T-helper 2 cell treated with Interferon-gamma antibody and Interleukin-4, amounts not matched to agents 100 ng/mL and 5 ng/mL, for 36 hours (primary cell): ENCODE data around the gene TCF12. TPM values are rescaled to one million over a fixed set of nuclear protein-coding genes. Genes with fewer than 3 reads are reported as not detected.

Experiments used
- intact Hi-C: fragments of 100-400 bp; cut with micrococcal nuclease; formaldehyde crosslinking; loops from one replicate; pipeline ENCODE4 v1.15.1; 2023
- total RNA-seq: library from RNA; stranded (reverse); gene quantifications from 2 replicates; pipeline ENCODE4 v1.2.3, GENCODE V29; 2022

The TCF12 gene
- total RNA-seq, 1 donor from 2014 or later, result 68.8 TPM

DNA sequence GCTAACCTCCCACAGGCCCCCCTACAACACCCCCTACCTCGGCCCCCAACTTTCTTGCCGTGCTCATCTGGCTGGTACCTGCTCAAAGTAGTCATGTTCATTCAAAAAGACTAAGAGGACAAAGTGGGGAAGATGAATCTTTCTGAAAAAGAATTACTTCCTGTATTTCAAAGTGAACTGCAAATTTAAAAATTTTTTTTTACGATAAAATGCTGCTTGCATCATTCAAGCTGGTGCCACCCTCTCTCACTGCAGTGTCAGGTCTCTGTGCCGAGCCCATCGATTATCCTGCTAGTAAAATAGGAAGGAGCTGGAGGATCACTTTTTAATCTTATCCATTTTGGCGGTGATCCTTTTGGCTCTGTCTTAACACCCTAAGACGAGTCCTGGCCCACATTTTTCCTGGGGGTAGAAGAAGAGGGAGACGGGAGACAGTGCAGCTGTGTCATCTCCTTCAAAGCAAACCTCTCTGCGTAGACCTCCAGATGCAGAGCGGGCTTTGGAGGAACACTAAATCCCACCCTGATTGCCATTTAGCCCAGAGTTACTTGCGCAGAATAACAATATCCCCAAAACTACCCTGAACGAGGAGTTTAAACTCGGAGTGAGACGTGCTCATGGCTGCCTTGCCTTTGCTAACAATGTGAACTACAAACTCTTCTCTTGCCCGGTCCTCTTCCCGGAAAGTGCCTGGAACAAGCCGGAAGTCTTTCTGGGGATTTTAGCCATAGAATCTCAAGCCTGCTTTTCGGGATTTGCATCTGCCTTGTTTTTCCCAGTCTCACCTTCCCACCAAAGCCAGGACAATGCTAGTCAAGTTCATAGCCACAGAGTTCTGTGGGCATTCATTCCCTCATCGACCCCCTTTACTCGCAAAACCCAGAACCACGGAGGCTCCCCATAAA is 391.7 kb downstream of the TCF12 start:
- intact Hi-C loops, result loop anchor here (10.0 kb wide), 1 partner anchor 65 kb away; no protein-coding TSS in a partner anchor

DNA sequence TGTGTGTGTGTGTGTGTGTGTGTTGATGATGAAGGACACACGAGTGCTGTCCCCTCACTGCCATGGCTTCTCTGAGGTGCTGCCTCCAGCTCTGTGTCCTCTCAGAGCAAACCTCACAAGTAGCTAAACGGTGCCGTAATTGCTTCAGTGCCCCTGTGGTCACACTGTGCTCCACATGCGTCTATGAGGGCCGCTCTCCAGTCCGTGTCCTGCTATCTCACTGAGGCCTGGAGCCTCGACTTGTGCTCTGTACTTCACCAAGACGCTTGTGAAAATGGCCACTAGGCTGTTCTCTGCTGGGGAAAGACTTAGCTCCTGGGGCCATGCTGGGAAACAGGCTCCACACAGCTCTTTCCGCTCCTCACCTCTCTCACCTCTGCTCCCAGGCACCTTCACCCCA is 392.4 kb downstream of the TCF12 start:
- intact Hi-C loops, result no loop called here

DNA sequence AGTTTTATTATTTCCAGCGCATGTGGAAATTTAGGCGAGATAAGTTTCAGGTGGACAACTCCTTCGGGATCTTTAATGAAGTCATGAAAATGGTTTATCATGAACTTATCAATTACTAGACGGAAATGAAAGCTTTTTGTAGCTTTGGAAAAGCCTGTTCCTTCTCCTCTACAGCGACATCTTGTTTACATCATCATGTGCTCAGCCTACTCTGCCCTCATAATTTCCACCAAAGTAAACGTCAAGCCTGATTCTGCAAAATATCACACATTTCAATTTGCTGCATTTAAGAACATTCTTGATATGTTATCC is 393.5 kb downstream of the TCF12 start:
- intact Hi-C loops, result no loop called here

DNA sequence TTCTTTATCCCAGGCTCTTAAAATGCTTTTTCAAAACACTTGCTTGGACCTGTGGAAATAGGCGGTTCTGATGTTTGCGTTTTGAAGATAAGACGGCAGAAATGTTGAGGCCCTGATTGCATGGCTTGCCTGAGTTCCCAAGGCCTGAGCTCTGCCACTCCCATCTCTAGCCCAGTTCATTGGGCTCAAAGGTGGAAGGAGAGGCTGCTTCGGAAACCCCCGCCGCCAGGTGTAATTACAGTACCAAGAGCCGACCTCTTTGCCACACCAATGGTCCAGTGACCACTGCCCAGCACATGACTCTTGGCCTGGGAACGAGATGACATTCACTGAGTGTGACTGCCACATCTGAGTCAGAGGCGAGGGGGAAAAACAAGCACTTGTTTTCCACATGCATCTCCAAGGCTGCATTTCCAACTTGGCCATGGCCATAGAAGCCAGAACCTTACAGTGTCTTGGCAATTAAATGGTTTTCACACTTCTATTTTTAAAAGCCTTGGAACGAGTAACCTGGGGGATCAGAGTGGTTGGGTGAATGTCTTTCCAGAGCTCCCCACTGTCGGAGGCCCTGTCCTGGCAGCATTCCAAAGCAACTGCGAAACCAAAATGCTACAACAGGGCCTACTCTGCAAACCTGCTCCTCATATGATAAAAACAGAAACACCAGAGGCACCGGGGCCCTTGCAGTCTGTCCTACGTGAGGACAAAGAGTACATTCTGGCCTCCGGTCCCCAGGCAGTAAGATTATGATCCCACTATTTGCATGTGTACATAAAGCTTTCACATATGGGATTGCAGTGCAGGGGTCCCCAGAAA is 394.1 kb downstream of the TCF12 start:
- intact Hi-C loops, result no loop called here

DNA sequence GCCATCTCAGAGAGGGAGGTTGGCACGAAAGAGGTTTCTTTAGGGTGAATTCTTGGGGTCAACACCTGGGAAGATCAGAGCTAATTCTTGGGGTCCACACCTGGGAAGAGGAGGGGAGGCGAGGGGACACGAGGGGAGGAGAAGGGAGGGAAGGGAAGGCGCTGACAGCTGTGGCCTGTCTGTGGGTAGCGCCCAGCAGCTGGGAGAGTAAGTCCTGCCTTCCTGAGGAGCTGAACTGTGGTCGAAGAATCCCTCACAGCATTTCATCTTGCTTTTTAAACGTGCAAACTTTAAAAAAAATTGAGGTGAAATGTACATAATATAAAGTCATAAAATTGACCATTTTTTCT is 394.7 kb downstream of the TCF12 start:
- intact Hi-C loops, result no loop called here

DNA sequence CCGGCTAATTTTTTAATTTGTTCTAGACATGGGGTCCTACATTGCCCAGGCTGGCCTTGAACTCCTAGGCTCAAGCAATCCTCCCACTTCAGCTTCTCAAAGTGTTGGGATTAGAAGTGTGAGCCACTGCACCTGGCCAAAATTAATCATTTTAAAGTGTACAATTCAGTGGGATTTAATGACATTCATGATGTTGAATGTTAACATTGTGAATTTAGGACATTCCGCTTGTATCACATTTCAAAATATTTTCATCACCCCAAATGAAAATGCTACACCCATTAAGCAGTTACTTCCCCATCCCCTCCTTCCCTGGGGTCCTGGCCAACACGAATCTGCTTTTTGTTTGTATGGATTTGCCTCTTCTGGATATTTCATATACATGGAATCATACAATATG is 395.8 kb downstream of the TCF12 start:
- intact Hi-C loops, result no loop called here

DNA sequence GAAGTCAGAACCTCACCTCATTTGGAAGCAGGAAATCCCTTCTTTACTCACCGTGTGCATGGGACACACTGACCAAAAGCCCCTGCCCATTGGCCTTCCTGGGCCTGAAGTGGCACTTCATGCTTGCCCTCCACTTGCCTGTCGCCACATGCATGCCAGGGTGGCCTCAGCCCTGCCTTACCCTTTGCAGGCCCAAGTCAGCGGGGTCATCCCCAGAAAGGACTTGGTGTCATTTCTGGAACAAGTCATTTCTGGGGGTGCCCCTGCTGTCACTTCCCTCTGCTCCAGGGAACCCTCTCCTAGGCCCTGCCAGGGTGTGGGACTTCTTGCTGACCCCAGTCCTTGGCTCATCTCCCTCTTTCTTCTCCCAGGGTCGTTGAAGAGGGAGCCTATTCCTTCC is 398.0 kb downstream of the TCF12 start:
- intact Hi-C loops, result no loop called here

DNA sequence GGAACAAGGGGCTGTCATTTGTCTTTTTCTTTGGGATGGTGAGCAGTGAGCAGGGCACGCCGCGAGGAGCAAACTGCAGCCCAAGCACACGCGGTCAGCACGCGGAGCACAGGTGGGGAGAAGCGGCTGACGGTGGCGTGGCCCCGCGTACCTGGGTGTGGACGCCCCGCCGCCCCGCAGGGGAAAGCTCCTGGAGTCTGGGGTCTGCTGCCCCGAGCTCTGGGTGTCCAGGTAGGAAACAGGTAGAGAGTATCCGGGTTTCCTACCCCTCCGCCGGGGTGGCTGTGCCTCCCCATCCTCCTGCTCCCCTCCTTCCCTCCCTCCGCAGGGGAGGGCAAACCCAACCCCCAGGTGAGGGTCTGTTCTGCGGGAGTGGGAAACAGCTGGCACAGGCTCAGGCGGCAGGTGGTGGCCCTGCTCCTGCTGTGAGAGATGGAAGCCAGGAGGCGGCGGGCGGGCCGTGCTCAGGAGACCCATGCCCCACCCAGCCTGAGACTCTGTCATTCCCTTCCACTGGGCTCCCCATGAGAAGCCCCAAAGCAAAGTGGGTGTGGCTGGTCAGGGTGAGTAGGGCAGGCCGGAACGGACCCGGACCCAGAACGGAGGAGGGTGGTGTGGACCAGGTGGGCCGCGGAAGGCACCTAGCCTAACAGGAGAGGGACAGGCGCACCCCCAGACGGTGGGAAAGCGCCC is 400.9 kb downstream of the TCF12 start:
- intact Hi-C loops, result no loop called here

DNA sequence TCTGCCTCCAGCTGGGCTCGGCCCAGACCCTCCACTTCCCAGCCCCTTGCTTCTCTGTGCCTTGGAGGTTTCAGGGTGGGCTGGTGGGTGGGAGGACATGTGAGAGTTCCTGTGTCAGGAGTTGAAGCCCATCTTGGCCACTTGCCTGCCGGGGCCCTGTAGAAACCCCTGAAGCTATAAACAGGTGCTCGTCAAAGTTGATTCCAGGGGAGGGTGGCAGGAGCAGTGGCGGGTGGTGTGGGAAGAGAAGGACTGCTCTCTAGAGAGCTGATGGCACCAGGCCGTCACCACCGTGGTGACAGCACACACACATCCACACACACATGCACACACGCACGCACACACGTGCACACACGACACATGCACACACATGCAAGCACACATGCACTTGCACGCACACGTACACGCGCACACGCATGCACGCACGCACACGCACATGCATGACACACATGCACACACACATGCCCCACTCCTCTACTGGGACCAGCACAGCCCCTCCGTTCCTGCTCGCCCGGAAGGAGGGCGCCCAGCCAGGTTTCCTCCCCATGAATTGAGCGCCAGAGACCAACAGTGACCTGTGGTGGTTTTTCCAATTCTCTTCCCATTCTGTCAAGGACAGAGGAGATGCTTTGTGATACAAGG is 401.6 kb downstream of the TCF12 start:
- intact Hi-C loops, result no loop called here

DNA sequence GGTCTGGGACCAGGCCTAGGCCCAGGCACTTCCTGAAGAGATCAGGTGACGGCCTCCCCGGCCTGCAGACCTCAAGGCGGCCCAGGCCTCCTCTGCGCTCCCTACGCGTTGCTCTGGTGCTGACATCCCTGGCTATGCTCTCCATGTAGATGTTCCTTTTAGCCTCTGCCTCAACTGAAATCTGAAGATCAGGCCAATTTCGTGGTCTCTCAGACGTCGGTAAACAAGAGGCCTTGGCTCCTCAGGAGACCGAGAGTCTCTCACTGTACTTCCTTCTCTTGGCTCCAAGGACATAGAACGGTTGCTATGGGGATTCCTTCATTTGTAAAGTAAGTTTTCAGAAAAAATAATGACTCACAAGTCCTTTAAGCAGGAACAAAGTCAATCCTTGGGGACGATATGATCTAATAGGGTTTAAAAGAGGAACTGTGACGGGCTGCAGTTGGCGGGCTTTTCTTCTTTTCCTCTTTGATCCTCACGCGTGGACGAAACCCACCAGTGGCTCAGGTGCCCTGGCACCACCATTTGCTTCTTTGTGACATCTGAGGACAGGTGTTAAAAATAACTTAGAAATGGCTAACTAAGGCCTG is 402.3 kb downstream of the TCF12 start:
- intact Hi-C loops, result no loop called here

DNA sequence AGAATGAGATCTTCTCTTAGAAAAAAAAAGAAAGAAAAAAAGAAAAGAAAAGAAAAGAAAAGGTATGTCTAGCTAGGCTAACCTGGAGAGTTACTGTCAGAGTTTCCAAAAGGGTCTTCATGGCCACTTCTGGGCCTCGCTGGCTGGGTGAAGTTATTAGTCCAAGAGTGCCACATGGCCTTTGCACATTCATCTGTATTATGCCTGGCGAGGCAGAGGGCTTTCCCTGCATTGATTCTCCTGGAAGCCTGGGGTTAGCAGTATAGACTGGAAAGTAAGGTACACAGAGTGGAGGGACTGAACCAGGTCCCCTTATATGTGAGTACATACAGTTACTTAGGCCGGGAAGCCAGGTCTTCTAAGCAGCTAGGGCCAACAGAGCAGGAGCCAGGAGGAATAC is 403.0 kb downstream of the TCF12 start:
- intact Hi-C loops, result no loop called here

DNA sequence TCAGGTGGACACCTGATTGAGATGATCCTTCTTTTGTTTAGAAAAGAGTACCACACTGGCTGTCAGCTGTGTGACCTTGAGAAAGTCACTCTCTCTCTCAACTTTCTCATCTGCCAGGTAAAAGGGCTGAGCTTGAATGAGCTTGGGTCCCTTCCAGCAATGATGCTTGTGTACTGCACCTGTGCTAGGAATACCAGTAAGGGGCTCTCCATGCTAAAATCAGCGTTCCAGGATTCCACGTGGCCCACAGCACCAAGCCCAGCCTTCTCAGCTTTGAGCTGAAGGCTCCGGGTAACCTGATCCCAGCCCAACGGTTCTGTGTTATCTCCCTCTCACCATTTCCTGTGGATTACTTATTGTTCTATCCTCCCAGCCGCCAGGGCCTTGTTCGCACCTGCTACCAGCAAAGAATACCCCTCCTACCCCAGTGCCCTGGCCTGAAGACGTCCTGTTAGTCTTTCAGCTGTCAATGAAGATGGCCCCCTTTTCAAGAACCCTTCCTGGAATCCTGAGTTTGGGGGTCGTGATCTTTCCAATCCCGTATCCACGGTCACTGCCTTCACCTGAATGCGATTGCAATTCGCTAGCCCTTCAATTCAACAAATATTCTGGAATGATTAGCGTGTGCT is 403.6 kb downstream of the TCF12 start:
- intact Hi-C loops, result no loop called here

DNA sequence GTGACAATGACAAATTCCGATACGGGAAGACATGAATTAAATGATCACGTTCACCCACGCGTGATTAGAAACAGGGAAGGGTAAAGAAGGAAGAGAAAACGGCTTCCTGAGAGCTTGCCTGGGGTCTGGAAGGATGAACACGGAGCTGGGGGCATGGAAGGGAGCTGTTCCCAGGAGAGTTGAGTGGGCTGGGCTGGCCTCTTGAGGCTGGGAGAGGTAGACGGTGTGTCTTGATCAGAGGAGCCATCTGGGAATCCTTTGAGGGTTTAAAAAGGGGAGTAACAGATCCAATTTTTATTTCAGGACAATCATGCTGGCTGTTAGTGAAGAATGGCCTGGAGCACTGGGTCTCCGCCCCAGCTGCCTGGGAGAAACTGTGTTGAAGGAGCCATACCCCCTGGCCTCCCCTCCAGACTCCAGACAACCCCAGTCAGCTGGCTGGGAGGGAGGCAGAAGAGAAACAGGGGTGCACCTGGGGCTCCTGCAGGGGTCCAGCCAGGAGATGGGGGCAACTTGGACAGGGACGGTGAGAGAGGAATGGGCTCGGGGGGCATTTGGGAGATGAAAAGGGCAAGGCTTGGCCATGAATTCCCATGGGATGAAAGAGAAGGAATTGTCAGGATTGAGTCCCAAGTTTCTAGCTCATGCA is 404.3 kb downstream of the TCF12 start:
- intact Hi-C loops, result no loop called here

DNA sequence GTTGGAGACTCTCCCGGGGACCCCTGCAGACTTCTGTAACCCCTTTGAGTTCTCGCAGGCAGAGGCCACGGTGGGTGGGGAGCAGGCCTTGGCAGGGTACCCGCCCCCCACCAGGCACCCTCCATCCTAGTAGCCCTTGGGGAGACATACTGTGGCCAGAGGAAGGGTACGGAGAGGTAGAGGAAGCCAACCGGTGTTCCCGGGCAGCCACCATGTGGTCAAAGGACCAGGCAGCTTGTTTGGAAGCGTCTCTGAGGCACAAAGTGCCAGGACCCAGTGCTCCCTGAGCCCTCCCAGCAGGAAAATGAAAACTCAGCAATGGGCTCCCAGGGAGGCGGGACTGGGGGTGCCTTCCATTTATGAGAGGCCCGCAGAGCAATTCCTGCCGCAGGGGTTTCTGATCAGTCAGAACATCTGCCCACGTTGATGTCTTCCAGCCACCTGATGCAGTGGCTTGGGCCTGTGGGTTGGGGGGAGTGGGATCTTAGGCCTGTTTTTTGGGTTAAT is 404.9 kb downstream of the TCF12 start:
- intact Hi-C loops, result no loop called here

DNA sequence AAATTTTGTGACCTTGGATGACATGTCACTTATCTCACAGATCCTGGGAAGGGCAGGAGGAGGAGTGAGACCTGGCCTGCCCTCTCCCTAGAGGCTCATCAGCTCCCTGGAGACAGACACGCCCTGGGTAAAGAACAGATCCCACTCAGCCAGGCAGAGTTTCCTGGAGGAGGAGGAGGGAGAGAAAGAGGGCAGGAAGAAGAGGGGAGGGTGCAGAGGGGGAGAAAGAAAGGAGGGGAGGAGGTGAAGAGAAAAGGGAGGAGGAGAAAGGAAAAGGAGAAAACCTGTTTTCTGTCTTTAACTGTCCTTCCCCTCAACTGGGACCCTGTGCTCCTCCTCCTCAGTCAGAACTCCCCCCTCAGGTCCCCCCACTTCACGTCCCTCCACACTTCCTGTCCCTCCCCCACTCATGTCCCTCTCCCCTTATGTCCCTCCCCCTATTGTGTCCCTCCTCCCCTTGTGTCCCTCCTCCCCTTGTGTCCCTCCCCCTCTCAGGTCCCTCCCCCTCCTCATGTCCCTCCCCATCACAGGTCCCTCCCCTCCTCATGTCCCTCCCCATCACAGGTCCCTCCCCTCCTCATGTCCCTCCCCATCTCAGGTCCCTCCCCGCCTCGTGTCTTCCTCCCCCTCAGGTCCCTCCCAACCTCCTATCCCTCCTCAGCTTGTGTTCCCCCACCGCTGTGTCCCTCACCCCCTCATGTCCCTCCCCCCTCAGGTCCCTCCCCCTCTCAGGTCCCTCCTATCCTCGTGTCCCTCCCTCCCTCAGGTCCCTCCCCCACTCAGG is 405.6 kb downstream of the TCF12 start:
- intact Hi-C loops, result no loop called here

DNA sequence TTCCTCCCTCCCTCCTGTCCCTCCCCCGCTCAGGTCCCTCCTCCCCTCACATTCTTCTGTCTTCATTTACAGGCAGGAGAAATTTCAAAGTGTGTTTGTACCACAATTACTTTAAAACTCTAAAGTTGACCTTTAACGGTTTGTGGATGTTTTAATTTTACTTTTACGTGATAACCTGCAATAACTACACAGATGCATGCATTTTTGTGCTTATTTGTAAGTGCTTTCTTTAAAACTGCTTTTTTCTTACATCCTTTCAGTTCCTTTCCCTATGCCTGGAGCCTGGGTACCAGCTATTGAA is 406.1 kb downstream of the TCF12 start:
- intact Hi-C loops, result no loop called here

DNA sequence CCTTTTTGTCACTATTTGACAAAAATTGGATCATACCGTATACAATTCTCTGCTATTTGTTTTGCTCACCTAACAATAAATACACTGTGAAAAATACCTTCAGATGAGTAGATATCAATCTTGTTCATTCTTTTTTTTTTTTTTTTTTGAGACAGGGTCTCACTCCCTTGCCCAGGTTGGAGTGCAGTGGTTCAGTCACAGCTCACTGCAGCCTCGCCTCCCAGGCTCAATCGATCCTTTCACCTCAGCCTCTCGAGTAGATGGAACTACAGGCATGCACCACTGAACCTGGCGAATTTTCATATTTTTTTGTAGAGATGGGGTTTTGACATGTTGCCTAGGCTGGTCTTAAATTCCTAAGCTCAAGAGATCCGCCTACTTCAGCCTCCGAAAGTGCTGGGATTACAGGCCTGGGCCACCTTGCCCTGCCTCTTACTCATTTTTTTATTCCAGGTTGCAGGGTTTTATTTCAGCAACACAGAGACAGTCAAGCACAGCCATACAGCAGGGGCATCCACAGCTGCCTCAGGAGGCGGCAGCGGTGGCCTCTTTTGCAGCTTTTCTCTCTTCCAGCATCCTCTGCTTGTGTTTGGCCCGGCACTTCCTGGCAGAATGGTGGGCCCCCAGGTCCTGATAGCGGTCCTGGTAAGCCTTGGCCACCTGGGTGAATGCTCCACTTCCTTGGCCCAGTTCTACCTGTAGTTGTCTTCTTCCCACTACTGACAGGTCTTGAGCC is 406.7 kb downstream of the TCF12 start:
- intact Hi-C loops, result no loop called here

DNA sequence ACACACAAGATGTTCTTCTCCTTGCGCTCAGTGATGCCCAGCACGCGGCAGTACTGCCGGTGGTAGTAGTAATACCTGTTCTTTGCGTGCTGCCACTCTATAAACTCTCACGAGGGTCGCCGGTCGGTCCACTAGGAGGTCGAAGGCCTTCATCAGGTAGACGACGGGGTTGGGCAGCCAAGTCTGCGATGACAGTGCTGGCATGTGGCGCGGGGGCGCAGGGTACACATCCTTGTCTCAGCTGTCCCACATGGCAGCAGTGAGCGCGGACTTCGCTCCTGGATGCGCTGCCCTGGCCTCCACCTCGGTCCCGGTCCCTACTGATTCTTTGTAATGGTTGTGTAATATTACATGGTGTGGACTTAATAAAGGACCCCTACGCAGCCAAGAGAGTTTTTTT is 407.8 kb downstream of the TCF12 start:
- intact Hi-C loops, result no loop called here

DNA sequence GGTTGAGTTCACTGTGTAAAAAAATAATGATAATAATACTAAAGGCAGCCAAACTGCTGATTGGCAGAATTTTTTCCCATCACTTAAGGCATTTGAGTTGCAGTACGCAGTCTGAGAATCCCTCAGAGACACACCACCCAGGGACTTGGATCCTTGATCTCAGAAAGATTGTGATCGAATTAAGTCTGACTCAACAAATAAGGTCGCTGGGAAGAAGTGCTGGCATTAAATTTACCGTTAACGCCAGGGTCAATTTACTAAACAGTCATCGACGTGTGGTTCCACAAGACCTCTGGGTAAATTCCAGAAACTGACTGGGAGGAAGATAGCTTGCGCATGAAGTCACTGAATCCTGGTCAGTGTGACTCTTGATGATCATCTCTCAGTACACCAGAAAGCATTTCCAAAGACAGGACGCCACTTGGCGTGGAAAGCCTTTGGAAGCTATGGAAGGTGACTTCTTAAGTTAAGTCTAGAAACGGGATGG is 409.6 kb downstream of the TCF12 start:
- intact Hi-C loops, result no loop called here
